ENCODE data around the gene BNIP1.
A peak's percentile ranks its signal among the peaks of the same experiment; 100 is the strongest.
"Not testable (repeated sequence)": the region's sequence is repeated elsewhere in the genome, so short reads cannot be mapped to it uniquely, and the experiment has no call there.

The BNIP1 gene

DNA sequence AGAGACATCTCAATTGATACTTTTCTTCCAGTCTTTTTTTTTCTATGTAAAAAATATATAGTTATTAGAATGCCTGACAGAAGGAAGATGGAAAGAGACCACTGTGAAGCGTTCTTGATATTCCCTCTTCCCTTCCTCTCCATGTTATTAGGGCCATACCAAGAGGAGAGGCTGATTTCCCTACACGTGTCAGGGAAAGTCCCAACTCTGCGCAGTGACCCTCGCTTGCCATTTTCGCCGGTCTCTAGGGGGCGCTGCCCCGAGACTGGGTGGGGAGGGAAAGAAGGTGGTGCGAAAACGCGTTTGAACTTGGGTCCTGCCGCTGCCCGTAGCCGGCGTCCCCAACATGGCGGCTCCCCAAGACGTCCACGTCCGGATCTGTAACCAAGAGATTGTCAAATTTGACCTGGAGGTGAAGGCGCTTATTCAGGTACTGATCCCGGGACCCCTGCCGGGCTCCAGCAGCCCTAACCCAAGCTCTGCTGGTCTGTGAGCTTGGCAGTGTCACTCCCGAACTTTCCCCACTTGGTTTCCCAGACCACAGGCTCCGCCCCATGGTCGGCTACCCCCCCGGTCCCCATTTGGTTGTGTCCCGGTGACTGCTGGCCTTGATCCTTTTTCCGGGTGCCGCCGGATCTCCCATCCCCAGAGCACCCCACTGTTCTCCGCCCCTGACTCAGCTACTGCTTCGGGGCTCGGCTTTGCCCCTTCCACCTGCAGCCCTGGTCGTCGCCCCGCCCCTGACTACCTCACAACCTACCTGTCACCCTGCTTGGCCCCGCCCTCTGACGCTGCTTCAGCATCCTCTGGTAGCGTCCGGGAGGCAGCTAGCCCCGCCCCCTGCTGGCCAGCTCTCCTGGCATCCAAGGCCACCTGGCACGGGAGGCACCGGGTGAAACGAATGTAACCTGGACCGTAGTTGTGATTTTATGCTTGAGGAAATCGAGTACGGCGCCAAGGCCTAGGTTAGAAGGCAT lies at the start of gene BNIP1:
TSS of gene BNIP1 (plus strand) at position 332 of the 977 bp plus-strand sequence. CDS start at position 347, 15 bp downstream.
- DNase-seq (ENCODE audit: low read depth in 2 of 2): peak; percentile 89 to 95

DNA sequence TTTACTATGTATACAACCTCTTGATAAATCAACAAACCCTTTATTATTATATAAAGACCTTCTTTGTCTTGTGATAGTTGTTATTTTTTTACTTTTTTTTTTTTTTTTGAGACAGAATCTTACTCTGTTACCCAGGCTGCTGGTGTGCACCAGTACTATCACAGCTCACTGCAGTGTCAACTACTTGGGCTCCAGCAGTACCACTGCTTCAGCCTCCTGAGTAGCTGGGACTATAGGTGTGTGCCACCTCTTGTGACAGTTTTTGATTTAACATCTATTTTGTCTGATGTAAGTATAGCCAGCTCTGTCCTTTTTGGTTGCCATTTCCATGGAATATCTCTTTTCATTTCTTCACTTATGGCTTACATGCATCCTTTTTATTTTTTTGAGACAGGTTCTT lies 45.5 kb upstream of the BNIP1 start:
- DNase-seq (ENCODE audit: low read depth in 2 of 2): no peak

GRCh38 chr5:173099461-173099860 lies 44.9 kb upstream of the BNIP1 start:
- DNase-seq (ENCODE audit: low read depth in 2 of 2): no peak

DNA sequence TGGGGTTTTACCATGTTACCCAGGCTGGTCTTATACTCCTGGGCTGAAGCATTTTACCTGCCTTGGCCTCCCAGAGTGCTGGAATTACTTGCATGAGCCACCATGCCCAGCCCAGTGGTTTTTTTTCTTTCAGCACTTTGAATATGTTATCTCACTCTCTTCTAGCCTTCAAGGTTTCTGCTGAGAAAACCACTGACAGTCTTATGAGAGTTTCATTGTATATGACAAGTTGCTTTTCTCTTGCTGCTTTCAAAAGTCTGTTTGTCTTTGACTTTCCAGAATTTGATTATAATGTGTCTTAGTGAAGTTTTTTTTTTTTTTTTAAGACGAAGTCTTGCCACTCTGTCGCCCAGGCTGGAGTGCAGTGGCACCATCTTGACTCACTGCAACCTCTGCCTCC lies 43.1 kb upstream of the BNIP1 start:
- DNase-seq (ENCODE audit: low read depth in 2 of 2): no peak

DNA sequence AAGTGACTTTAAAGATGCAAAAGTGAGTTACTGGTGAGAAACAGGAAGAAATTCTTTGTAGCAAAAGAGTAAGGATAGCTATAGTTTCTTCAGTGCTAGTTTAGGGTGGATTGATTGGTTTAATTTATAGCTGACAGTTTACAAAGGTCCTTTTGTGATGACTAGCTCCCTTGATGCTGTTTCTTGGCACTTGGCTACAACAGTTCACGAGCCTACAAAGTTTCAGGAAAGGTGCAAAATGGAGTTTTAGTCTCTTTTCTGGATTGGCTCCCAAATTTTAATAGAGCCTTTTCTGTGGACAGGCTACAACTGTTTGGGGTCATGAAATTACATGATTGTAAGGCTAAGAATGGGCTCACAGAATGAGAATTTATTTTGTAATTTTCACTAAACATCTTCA lies 40.9 kb upstream of the BNIP1 start:
- no peak for DNase-seq (ENCODE audit: low read depth in 2 of 2)

- no peak for DNase-seq (ENCODE audit: low read depth in 2 of 2)
These were observed 35.4 kb upstream of the BNIP1 start for GRCh38 chr5:173108914-173109313.

DNA sequence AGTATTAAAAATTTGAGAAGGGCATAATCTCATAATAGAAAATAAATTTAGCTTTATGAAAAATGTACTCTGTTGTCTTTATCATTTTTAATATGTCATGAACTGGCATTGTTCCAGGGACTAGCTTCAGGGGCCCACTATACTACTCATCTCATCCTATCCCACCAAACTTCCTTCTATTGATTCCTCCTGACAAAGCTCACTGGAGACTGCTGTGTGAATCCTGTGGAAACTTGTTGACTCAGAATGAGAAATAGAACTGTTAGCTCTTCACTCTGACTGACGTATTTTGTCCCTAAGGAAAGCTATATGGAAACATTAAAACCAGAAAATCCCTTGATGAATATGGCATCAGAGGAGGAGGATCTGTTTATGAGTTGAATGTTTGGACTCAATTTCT lies 29.8 kb upstream of the BNIP1 start:
- no peak for DNase-seq (ENCODE audit: low read depth in 2 of 2)

- no peak for DNase-seq (ENCODE audit: low read depth in 2 of 2)
These were observed 24.6 kb upstream of the BNIP1 start for GRCh38 chr5:173119719-173120118.

DNA sequence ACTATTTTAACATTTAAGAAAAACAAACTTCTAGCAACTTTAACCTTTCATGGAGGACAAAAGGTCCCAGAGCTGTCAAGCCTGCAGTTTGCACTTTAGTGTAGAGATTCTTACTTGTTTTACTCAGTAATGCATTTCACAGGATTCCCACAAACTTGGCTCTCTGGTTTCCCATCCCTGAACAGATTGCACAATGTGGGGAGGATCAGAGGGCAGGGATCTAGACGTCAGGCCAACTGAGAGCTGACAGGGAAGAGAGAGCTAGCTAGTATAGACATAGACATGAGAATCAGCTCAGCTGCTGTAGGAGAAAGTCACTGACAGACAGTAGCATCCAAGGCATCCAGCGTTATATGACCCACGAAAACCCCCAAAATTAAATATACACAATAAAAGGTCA lies 20.9 kb upstream of the BNIP1 start:
- DNase-seq (ENCODE audit: low read depth in 2 of 2): no peak

- DNase-seq (ENCODE audit: low read depth in 2 of 2): not testable (repeated sequence)
These were observed 12.2 kb upstream of the BNIP1 start for GRCh38 chr5:173132166-173132565.

DNA sequence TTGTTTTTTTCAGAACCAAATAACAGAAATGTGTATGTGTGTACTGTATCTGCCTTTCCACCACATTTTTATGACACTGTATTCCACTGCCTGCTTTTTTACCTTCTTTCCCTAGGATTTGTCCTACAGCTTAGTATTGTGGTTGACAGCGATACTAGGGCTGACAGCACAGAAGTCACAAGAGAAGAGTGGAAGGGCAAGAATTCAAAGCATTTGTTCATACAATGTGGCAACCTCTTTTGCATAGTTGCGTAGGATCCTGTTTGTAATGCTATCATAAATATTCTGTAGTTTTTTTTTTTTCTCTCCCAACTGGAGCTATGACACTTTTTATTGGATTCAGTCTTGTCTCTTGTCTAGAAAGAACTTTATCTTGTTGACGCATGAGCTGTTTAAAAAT lies 5.6 kb upstream of the BNIP1 start:
- no peak for DNase-seq (ENCODE audit: low read depth in 2 of 2)

DNA sequence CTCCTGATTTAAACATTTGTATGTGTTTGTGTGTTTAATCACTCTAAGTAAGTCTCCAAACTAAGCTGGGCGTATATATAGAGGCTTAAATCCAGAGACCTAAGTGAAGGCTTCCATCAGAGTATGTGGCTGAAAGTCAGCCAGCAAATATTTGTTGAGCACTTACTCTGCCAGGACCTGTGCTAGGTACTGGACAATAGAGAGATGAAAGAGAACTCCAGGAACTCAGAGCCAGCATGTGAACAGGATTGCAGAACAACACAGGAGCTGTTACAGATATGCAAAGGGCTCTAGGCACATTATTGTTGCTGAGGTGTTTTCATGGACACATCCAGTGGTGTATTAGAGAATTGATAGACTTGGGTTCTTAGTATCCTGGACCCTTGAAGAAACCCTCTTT lies 4.7 kb upstream of the BNIP1 start:
- no peak for DNase-seq (ENCODE audit: low read depth in 2 of 2)

DNA sequence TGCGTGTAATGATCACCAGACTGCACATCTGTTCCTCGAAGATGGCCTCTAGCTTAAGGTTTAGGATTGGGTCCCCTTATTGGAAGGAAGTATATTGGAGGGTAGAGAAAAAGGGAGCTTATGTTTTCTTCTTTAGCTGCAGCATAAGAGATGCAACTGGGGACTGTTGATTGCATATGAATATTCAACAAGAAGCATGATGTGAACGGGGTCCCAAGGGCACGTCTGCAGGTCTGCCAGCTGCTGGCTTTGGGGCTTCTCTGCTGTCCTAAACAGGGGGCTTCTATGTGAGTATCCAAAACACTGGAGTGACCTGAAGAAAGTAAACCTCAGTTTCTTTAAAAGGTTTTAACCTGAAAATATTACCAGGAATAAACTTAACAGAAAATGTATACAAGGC lies 3.6 kb upstream of the BNIP1 start:
- no peak for DNase-seq (ENCODE audit: low read depth in 2 of 2)

GRCh38 chr5:173143567-173143966 lies 764 bp upstream of the BNIP1 start:
- no peak for DNase-seq (ENCODE audit: low read depth in 2 of 2)

DNA sequence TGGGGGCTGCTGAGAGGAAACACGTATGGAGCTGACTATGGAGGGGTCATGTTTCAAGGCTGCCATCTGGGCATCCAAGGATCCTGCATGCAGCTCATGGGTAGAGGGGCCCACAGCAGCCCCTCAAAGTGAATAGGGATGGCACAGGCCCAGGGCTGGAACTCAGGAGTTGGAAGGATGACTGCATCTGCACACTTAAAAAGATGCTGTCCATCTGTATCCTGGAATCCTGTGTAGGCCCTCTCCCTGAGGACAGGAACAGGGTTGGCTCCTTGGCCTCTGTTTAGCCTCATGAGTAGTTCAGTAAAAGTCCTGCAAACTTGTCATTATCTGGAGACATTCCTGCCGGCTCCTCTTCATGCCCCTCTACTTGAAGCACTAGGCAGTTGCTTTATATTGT lies 4.0 kb downstream of the BNIP1 start:
- no peak for DNase-seq (ENCODE audit: low read depth in 2 of 2)

GRCh38 chr5:173152547-173152946 lies 8.2 kb downstream of the BNIP1 start:
- DNase-seq (ENCODE audit: low read depth in 2 of 2): no peak

DNA sequence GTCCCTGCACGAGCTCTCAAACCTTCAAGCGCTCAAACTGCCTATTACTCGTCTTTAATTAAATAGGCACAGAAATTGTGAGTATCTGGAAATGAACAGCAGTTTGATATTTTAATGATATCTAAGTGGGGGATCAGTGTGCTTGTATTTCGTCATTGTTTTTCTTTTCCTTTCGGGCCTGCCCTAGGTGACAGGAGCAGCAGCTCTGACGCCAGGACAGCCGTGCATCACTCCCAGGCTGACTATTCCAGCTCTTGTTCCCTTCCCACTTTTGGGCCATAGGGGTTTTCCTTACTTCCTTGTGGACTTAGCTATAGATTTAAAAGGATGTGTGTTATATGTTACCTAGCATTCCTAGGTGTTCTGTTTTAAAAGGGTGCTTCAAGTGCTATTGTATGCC lies 9.5 kb downstream of the BNIP1 start:
- no peak for DNase-seq (ENCODE audit: low read depth in 2 of 2)

DNA sequence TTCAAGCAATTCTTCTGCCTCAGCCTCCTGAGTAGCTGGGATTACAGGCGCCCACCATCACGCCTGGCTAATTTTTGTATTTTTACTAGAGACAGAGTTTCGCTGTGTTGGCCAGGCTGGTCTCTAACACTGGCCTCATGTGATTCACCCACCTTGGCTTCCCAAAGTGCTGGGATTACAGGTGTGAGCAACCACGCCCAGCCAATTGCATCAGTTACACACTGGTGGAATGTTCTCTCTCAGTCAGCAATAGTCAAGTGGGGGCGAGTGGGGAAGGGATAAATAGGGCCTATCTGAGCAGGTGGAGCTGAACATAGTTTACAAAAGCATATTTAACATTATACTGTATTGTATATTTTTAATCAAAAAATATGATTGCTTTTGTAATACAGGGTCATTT lies 10.3 kb downstream of the BNIP1 start:
- DNase-seq (ENCODE audit: low read depth in 2 of 2): not testable (repeated sequence)

- no peak for DNase-seq (ENCODE audit: low read depth in 2 of 2)
These were observed 11.6 kb downstream of the BNIP1 start for GRCh38 chr5:173155912-173156311.

- DNase-seq (ENCODE audit: low read depth in 2 of 2): no peak
These were observed 14.0 kb downstream of the BNIP1 start for GRCh38 chr5:173158366-173158765.

- DNase-seq (ENCODE audit: low read depth in 2 of 2): no peak
These were observed 14.9 kb downstream of the BNIP1 start for GRCh38 chr5:173159256-173159655.

- no peak for DNase-seq (ENCODE audit: low read depth in 2 of 2)
These were observed 16.8 kb downstream of the BNIP1 start for GRCh38 chr5:173161148-173161547.

- DNase-seq (ENCODE audit: low read depth in 2 of 2): no peak
These were observed 18.9 kb downstream of the BNIP1 start for GRCh38 chr5:173163219-173163618.
